ENCODE data around the gene LPIN2. TPM values are rescaled to one million over a fixed set of nuclear protein-coding genes. Genes with fewer than 3 reads are reported as not detected.

LPIN2 gene, protein sequence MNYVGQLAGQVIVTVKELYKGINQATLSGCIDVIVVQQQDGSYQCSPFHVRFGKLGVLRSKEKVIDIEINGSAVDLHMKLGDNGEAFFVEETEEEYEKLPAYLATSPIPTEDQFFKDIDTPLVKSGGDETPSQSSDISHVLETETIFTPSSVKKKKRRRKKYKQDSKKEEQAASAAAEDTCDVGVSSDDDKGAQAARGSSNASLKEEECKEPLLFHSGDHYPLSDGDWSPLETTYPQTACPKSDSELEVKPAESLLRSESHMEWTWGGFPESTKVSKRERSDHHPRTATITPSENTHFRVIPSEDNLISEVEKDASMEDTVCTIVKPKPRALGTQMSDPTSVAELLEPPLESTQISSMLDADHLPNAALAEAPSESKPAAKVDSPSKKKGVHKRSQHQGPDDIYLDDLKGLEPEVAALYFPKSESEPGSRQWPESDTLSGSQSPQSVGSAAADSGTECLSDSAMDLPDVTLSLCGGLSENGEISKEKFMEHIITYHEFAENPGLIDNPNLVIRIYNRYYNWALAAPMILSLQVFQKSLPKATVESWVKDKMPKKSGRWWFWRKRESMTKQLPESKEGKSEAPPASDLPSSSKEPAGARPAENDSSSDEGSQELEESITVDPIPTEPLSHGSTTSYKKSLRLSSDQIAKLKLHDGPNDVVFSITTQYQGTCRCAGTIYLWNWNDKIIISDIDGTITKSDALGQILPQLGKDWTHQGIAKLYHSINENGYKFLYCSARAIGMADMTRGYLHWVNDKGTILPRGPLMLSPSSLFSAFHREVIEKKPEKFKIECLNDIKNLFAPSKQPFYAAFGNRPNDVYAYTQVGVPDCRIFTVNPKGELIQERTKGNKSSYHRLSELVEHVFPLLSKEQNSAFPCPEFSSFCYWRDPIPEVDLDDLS
- total RNA-seq, result 39.7 and 41.6 TPM in 2 replicates

GRCh38 chr18:3013024-3013804 is at the start of gene LPIN2:
TSS of gene LPIN2 (minus strand) at chr18:3013144. CDS start at chr18:2960840, 52,304 bp downstream.

Other genes with a start within 250 kb of the LPIN2 start
- 3.4 and 7.6 TPM in 2 replicates for gene EMILIN2, start 166.1 kb downstream of the LPIN2 start, total RNA-seq
- gene MYOM1, start 206.8 kb upstream of the LPIN2 start, total RNA-seq, result 2.5 and 4.3 TPM in 2 replicates
- gene MYL12A, start 234.7 kb upstream of the LPIN2 start, total RNA-seq, result 770 and 926 TPM in 2 replicates
- gene MYL12B, start 249.0 kb upstream of the LPIN2 start, total RNA-seq, result 354 and 369 TPM in 2 replicates

Data from smooth muscle cell of the pulmonary artery (primary cell).